Measurements from ENCODE around the gene SCYL3. TPM values are rescaled to one million over a fixed set of nuclear protein-coding genes. Genes with fewer than 3 reads are reported as not detected.

Gene SCYL3
- total RNA-seq, 1 experiment from 2014 or later = 7.6 TPM

- Histone ChIP-seq H3K9me3 (ENCODE audit: control insufficient read depth in 1 of 2, insufficient read depth in 1 of 2, low read depth in 1 of 2, low read length in 2 of 2) (no peaks in the 10 kb centered on the region), H3K79me2 (ENCODE audit: insufficient read depth, low read length) (no peaks in the 10 kb centered on the region), H3K36me3 (ENCODE audit: control insufficient read depth in 1 of 2, insufficient read depth in 2 of 2, low read length in 2 of 2) (no peaks in the 10 kb centered on the region), H3K9me2 (ENCODE audit: insufficient read depth) (no peaks in the 10 kb centered on the region), H3K27ac (ENCODE audit: low read depth, low read length) (no peak overlapping the region), H4K20me1 (ENCODE audit: insufficient read depth) (no peaks in the 10 kb centered on the region), H3K4me1 (ENCODE audit: control insufficient read depth in 1 of 2, insufficient read depth in 2 of 2, low read length in 2 of 2) (peaks cover 2 to 6% of the 10 kb centered on the region in 2 experiments; a peak in 2 of 4 replicates), H3K9ac (ENCODE audit: low read length) (no peak overlapping the region), H3K4me2 (ENCODE audit: low read length) (no peak overlapping the region), H3K4me3 (replicated peaks in 1 of 2; ENCODE audit: low read depth in 1 of 2, low read length in 2 of 2) (no peak overlapping the region), H2AFZ (ENCODE audit: low read depth, low read length, poor library complexity, severe bottlenecking) (no peak overlapping the region), H3K27me3 (ENCODE audit: insufficient read depth, low read length) (no peaks in the 10 kb centered on the region)
- no peak for DNase-seq (ENCODE audit: low read depth, low spot score)
- no peak for ATAC-seq
- TF ChIP-seq ZBTB33 (IDR thresholded peaks at IDR 0.05; ENCODE audit: extremely low read depth, insufficient replicate concordance, low read length) (no peak), EGR1 (IDR thresholded peaks at IDR 0.05; ENCODE audit: low read depth) (no peak), ZNF274 (IDR thresholded peaks at IDR 0.05; ENCODE audit: low read depth, low read length) (no peak), ZFX (IDR thresholded peaks at IDR 0.05) (no peak), TCF7L2 (IDR thresholded peaks at IDR 0.05; ENCODE audit: borderline replicate concordance, extremely low read depth, insufficient read depth, insufficient read length) (no peak), CEBPB (IDR thresholded peaks at IDR 0.05; ENCODE audit: low read depth) (no peak), ATF3 (IDR thresholded peaks at IDR 0.05) (no peak), YY1 (IDR thresholded peaks at IDR 0.05; ENCODE audit: extremely low read depth, insufficient replicate concordance, low read depth, low read length) (no peak), SIN3A (IDR thresholded peaks at IDR 0.05; ENCODE audit: low read depth) (no peak)
- BruUV-seq (replicated peaks) = no TSS peak
- RAD21 ChIA-PET (ENCODE audit: low non-redundant PET in 1 of 2, low total read pairs in 2 of 2, uncharacterized antibody in 2 of 2, unreplicated experiment in 2 of 2) = no interaction called here
- intact Hi-C loops (cut with micrococcal nuclease) = no loop called here
- CTCF ChIA-PET = no interaction called here
- POLR2A ChIA-PET = no interaction called here
Measured at GRCh38 chr1:169904834-169905233, 11.1 kb upstream of the SCYL3 start.
